Body of pancreas (tissue), 4 donors: ENCODE results near the gene PGF. TPM values are rescaled to one million over a fixed set of nuclear protein-coding genes. Genes with fewer than 3 reads are reported as not detected.
"Not testable (repeated sequence)": the region's sequence is repeated elsewhere in the genome, so short reads cannot be mapped to it uniquely, and the experiment has no call there.

Source experiments
- ATAC-seq: fragments of 150-250 bp; one replicate; pipeline ENCODE4 v1.9.1; 2016
- DNase-seq, 4 donors: peaks; one replicate each; pipeline ENCODE4 v3.0.0-alpha.2; 2019
- H3K27ac ChIP-seq, 4 donors: fragments of 200-600 bp; sonication (generic); 1 replicate in 3 of 4; 2 replicates in 1 of 4; pipeline versions ENCODE4 v1.5.1 to v1.6.1; 2016 to 2019; ENCODE audit warnings: mild to moderate bottlenecking in 1 of 4, mixed read lengths in 1 of 4, moderate library complexity in 1 of 4
- H3K27me3 ChIP-seq, 2 donors: fragments of 200-600 bp; sonication (generic); one replicate each; pipeline ENCODE4 v1.6.0; 2016; ENCODE audit warnings: mild to moderate bottlenecking in 1 of 2
- H3K36me3 ChIP-seq, 2 donors: fragments of 200-600 bp; sonication (generic); replicated peaks in 1 of 2; 2 replicates each; pipeline ENCODE4 v1.5.1; 2016; ENCODE audit warnings: low read depth in 2 of 2; ENCODE audit not compliant: insufficient read depth in 1 of 2
- H3K4me1 ChIP-seq: fragments of 200-600 bp; sonication (generic); one replicate; pipeline ENCODE4 v1.6.0; 2016
- H3K4me3 ChIP-seq, 2 donors: fragments of 200-600 bp; sonication (generic); 1 replicate in 1 of 2; 2 replicates in 1 of 2; pipeline ENCODE4 v1.5.1; 2016 to 2019
- H3K9me3 ChIP-seq, 3 donors: fragments of 200-600 bp; sonication (generic); 1 replicate in 2 of 3; 2 replicates in 1 of 3; pipeline ENCODE4 v1.5.1; 2016
- POLR2A ChIP-seq, 3 donors: fragments of 450-650 bp; IDR thresholded peaks; one replicate each; pipeline ENCODE4 v1.6.1; 2016; ENCODE audit warnings: antibody characterized with exemption in 3 of 3, mild to moderate bottlenecking in 2 of 3
- WGBS, 2 donors: methylation state at CpG; one replicate each; pipeline ENCODE4 v1.1.5; 2017; 5-methylcytosine and 5-hydroxymethylcytosine counted together
- intact Hi-C: fragments of 100-400 bp; cut with DNase I; formaldehyde crosslinking; loops from one replicate; pipeline ENCODE4 v1.15.1; 2023
- total RNA-seq, 2 donors: library from RNA; depleted of rRNA; stranded (reverse); fragments of >200 nt; gene quantifications; one replicate each; pipeline ENCODE4 v1.1.0, GENCODE V29; 2016
- TF ChIP-seq, protein P1 (sequence below), 7 experiments: fragments of 450-650 bp in 4 of 7; fragments of 200-600 bp in 3 of 7; sonication (generic) in 3 of 7; IDR thresholded peaks; one replicate each; pipeline ENCODE4 v1.5.1; 2016 to 2019; ENCODE audit warnings: antibody characterized with exemption in 7 of 7

PGF gene
- total RNA-seq, 2 donors from 2014 or later: 2.3 to 6.6 TPM

GRCh38 chr14:75001261-75001660, 45.9 kb upstream of the PGF start:
- DNase-seq (no peak), ATAC-seq (no peak)
- peaks cover 22% of the 10 kb centered on the region for H3K4me1 ChIP-seq
- H3K36me3 ChIP-seq: no peaks in the 10 kb centered on the region
- no peaks in the 10 kb centered on the region for H3K9me3 ChIP-seq
- WGBS, 2 donors: 92 to 95% methylated on average over 2 of the region's 2 CpGs
- TF ChIP-seq, protein P1, sequence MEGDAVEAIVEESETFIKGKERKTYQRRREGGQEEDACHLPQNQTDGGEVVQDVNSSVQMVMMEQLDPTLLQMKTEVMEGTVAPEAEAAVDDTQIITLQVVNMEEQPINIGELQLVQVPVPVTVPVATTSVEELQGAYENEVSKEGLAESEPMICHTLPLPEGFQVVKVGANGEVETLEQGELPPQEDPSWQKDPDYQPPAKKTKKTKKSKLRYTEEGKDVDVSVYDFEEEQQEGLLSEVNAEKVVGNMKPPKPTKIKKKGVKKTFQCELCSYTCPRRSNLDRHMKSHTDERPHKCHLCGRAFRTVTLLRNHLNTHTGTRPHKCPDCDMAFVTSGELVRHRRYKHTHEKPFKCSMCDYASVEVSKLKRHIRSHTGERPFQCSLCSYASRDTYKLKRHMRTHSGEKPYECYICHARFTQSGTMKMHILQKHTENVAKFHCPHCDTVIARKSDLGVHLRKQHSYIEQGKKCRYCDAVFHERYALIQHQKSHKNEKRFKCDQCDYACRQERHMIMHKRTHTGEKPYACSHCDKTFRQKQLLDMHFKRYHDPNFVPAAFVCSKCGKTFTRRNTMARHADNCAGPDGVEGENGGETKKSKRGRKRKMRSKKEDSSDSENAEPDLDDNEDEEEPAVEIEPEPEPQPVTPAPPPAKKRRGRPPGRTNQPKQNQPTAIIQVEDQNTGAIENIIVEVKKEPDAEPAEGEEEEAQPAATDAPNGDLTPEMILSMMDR (IDR thresholded peaks at IDR 0.05): no peak
- TF ChIP-seq POLR2A (IDR thresholded peaks at IDR 0.05): no peak
- intact Hi-C loops: no loop called here
- H3K4me3 ChIP-seq: no peak overlapping the region
- H3K27ac ChIP-seq: no peak overlapping the region
- no peaks in the 10 kb centered on the region for H3K27me3 ChIP-seq

GRCh38 chr14:74995781-74996180, 40.4 kb upstream of the PGF start:
- WGBS, 2 donors: 100% methylated on average over 1 of the region's 7 CpGs; no CpG with 5 or more reads in 1 of the 2 donors
- not testable (repeated sequence) for ATAC-seq

GRCh38 chr14:74994182-74994581, 38.8 kb upstream of the PGF start:
- H3K9me3 ChIP-seq, H3K4me1 ChIP-seq, H3K36me3 ChIP-seq, H3K27me3 ChIP-seq, DNase-seq, ATAC-seq, H3K27ac ChIP-seq, H3K4me3 ChIP-seq, intact Hi-C loops: not testable (repeated sequence)
- 93% methylated on average over 17 of the region's 28 CpGs; no CpG with 5 or more reads in 1 of the 2 donors for WGBS, 2 donors

More at GRCh38 chr14:74995781-74996180, 40.4 kb upstream of the PGF start:
- H3K4me3 ChIP-seq, H3K9me3 ChIP-seq, H3K4me1 ChIP-seq, H3K36me3 ChIP-seq, H3K27me3 ChIP-seq, DNase-seq, intact Hi-C loops, H3K27ac ChIP-seq: not testable (repeated sequence)

DNA sequence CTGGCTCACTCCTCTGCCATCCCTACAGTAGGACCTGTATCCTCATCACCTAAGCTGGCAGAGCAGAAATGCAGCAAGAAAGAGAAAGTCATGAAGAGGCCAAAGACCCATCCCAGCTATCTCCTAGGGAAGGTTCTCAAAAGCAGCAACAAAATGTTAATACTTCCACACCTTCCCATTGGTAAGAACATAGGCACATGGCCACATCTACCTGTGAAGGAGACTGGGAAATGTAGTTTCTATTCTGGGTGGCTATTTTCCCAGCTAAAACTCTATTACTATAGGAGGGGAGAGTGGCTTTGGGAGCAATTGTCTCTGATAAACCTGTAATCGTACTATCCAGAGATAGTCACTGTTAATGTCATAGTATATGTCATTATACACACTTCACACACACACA, 33.6 kb upstream of the PGF start:
- intact Hi-C loops: no loop called here
- TF ChIP-seq, protein P1 (IDR thresholded peaks at IDR 0.05): no peak
- TF ChIP-seq POLR2A (IDR thresholded peaks at IDR 0.05): no peak
- Histone ChIP-seq H3K27ac (no peak overlapping the region), H3K9me3 (no peaks in the 10 kb centered on the region), H3K4me3 (no peak overlapping the region), H3K4me1 (no peaks in the 10 kb centered on the region), H3K36me3 (no peaks in the 10 kb centered on the region), H3K27me3 (no peaks in the 10 kb centered on the region)
- 61 to 63% methylated on average over 1 of the region's 1 CpG for WGBS, 2 donors
- ATAC-seq (no peak), DNase-seq (no peak)

DNA sequence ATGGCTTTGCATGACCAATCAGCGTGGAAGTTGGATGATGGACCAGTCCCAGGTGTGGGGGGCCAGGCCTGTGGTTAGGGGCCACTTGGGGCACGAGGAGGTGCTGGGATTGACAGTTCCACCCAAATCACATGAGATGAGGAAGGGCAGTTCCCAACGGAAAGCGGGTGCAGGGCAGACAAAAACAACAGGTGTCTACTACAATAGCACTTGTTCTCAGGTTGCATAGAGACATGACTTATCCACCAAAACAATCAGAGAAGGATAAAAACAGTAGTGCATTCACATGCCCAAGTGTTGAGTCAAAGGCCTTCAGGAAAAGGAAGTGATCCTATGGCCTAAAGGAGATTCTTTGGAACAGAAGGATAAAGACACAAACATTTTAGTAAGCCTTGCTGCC, 32.7 kb upstream of the PGF start:
- TF ChIP-seq, protein P1 (IDR thresholded peaks at IDR 0.05): no peak
- no peak for TF ChIP-seq POLR2A (IDR thresholded peaks at IDR 0.05)
- WGBS, 2 donors: 70 to 78% methylated on average over 4 of the region's 4 CpGs
- H3K4me1 ChIP-seq: no peaks in the 10 kb centered on the region
- no peak overlapping the region for H3K27ac ChIP-seq
- H3K4me3 ChIP-seq: no peak overlapping the region
- intact Hi-C loops: no loop called here
- no peaks in the 10 kb centered on the region for H3K27me3 ChIP-seq
- DNase-seq: no peak
- H3K9me3 ChIP-seq: no peaks in the 10 kb centered on the region
- H3K36me3 ChIP-seq: no peaks in the 10 kb centered on the region
- no peak for ATAC-seq

DNA sequence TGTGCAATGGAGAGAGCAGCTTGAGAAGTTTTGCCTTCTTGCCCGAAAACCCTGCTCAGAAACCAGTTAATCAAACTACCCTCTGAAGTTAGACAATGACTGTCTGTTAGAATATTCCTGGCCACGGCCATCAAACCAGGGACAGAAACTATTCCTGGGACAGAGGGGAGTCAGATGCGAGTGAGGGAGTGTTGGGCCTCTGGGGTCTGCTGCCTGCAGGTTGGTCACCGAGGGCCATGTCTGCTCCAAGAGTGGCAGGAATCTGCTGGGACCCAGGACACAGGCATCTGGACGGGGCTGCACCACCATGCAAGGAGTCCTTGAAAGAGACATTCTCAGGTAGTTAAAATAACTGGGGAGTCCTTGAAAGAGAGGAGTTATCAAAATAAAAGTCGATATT, 30.4 kb upstream of the PGF start:
- TF ChIP-seq, protein P1 (IDR thresholded peaks at IDR 0.05): no peak
- no peak for TF ChIP-seq POLR2A (IDR thresholded peaks at IDR 0.05)
- H3K9me3 ChIP-seq: no peaks in the 10 kb centered on the region
- H3K27ac ChIP-seq: no peak overlapping the region
- intact Hi-C loops: no loop called here
- DNase-seq (no peak), ATAC-seq (no peak)
- 66 to 75% methylated on average over 6 of the region's 6 CpGs for WGBS, 2 donors
- no peak overlapping the region for H3K4me3 ChIP-seq
- no peaks in the 10 kb centered on the region for H3K36me3 ChIP-seq
- no peaks in the 10 kb centered on the region for H3K4me1 ChIP-seq
- H3K27me3 ChIP-seq: no peaks in the 10 kb centered on the region
